GM12872 (cell line): ENCODE measurements around the gene RAD51B.

Experiments
- CTCF ChIP-seq: IDR thresholded peaks from 3 replicates; pipeline ENCODE4 v1.5.1; 2011; ENCODE audit warnings: low read depth, mild to moderate bottlenecking, low read length, moderate library complexity; ENCODE audit not compliant: insufficient read depth

Gene RAD51B

DNA sequence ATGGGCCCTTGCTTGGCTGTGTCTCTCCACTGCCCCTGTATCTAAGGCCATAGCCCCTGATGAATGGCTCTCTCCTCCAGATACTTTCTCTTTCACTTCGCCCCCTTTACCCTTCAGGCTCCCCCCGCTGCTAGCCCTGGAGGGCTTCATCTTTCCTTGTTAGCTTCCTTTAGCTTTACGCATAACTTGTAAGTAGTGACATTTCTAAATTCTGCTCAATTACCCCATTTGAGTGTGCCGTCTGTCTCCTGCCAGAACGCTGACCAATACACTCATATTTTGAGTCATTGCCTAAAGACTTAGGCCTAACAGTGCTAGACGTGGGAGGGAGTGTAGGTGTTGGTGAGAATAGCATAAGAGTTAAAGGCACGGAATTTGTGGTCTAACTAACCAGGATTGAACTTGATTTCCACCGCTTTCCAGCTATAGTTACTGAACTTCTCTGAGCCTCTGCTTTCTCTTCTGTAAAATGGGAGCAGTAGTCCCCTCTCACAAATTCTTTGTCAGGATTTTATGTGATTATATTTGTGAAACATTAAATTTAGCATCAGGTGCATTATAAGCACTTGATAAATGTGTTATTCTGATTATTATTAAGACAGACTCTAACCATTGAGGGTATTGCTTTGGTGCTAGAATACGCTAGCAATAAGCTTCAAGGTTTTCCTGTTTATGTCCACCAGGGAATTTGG, 844.0 kb downstream of the RAD51B start:
- TF ChIP-seq CTCF: no peak

DNA sequence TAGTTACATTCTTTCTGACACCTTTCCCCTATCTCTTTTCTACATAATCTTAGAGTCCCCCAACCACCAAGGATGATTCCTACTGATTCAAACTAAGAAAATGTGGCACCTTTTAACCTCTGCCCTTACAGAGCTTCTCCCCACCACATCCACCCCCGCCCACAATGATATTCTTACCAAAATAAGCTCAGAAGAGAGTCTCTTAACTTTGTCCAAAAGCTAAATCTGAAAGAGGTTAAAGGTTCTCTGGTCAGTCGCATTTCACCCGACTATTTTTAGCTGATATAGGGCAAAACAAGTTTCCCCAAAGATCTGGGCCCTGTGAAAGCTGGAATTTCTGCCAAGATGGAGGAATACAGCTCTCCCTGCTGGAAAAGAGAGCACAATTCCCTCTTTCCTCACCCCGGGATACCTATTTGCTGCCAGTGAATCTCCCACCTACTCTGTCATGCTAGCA, 844.7 kb downstream of the RAD51B start:
- TF ChIP-seq CTCF: no peak

- no peak for TF ChIP-seq CTCF
Observed at GRCh38 chr14:68665131-68665530, 845.6 kb downstream of the RAD51B start.

DNA sequence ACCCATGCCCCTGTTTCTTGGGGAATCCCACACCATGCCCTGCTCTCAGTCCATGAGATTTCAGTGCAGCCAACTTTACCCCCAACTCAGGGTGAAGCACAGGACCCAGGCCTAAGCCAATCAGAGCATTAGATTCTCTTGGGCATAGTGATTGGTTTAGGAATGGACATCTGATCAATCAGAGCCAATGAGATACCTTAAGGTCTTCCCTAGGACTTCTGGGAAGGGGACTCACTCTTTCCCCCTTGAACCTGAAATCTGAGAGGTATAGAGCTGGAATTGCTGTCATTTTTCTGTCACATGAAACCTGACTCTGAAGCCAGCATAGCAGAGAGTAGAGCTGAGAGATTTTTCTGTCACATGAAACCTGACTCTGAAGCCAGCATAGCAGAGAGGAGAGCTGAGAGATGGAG, 846.2 kb downstream of the RAD51B start:
- no peak for TF ChIP-seq CTCF

- TF ChIP-seq CTCF: no peak
Observed at GRCh38 chr14:68666236-68666635, 846.7 kb downstream of the RAD51B start.

GRCh38 chr14:68666899-68667298, 847.3 kb downstream of the RAD51B start:
- no peak for TF ChIP-seq CTCF

DNA sequence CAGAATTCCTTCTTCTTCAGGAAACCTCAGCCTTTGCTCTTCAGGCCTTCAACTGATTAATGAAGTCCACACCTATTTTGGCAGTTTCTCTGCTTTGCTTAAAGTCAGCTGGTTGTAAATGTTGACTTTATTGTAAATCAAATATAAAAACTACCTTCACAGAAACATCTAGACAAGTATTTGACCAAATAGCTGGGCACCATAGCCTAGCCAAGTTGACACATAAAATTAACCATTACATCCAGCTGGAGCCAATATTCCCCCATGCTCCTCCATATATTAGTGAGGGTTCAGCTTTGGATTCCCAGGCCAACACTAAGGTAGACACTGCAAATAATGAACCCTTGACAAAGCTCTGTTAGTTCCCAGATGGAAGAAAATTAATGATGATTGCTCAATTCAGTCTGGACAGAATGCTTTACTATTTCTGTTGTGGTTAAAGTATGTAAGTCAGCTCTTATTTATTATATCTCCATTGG, 847.8 kb downstream of the RAD51B start:
- TF ChIP-seq CTCF: no peak
